B cell (primary cell): ENCODE data around the gene HTR2B. TPM values are rescaled to one million over a fixed set of nuclear protein-coding genes. Genes with fewer than 3 reads are reported as not detected.

ENCODE experiments used
- ATAC-seq: fragments of 200-7000 bp; cut with Tn5 transposase; one replicate; pipeline ENCODE4 v1.10.0; 2021; ENCODE audit warnings: low read depth, mild to moderate bottlenecking, moderate number of reproducible peaks, moderate library complexity
- CTCF ChIA-PET: fragments of 350-600 bp; sonication (Branson Sonifier 250); formaldehyde crosslinking; loops from one replicate; lab custom pipeline; 2021; ENCODE audit warnings: antibody characterized with exemption, inconsistent platforms; lab: Charles Lee
- POLR2A ChIA-PET: fragments of 350-600 bp; sonication (Branson Sonifier 250); formaldehyde crosslinking; loops from one replicate; lab custom pipeline; 2021; ENCODE audit warnings: antibody characterized with exemption; lab: Charles Lee
- DNase-seq: peaks from one replicate; pipeline ENCODE4 v3.0.0; 2013
- H2AFZ ChIP-seq: 2 replicates; pipeline ENCODE4 v1.6.1; 2012; ENCODE audit warnings: mild to moderate bottlenecking, low read depth, low read length; ENCODE audit not compliant: insufficient read depth, poor library complexity, severe bottlenecking
- H3K27ac ChIP-seq, 2 donors: 1 replicate in 1 of 2; 2 replicates in 1 of 2; pipeline ENCODE4 v1.5.1; 2012 to 2013; ENCODE audit warnings: low read length in 2 of 2, mild to moderate bottlenecking in 2 of 2, moderate library complexity in 1 of 2
- H3K27me3 ChIP-seq, 4 experiments: fragments of 200-600 bp in 1 of 4; sonication (generic) in 1 of 4; replicated peaks in 1 of 4; 1 replicate in 2 of 4; 2 replicates in 2 of 4; pipeline versions ENCODE4 v1.6.1 to v1.7.0; 2013 to 2016; ENCODE audit warnings: low read length in 3 of 4, mild to moderate bottlenecking in 2 of 4, mixed read lengths in 1 of 4, moderate library complexity in 1 of 4; ENCODE audit not compliant: insufficient read depth in 4 of 4, control insufficient read depth in 3 of 4; ENCODE audit errors: control extremely low read depth in 1 of 4
- H3K36me3 ChIP-seq, 2 experiments: replicated peaks in 1 of 2; 1 replicate in 1 of 2; 2 replicates in 1 of 2; pipeline versions ENCODE4 v1.6.1 to v1.7.1; 2013; ENCODE audit warnings: low read length in 1 of 2; ENCODE audit not compliant: insufficient read depth in 2 of 2, control insufficient read depth in 1 of 2; ENCODE audit errors: control extremely low read depth in 1 of 2, extremely low read depth in 1 of 2
- H3K4me1 ChIP-seq, 2 donors: fragments of 200-600 bp in 1 of 2; sonication (generic) in 1 of 2; 1 replicate in 1 of 2; 2 replicates in 1 of 2; pipeline versions ENCODE4 v1.5.1 to v1.6.1; 2013 to 2017; ENCODE audit warnings: low read length in 2 of 2; ENCODE audit not compliant: control insufficient read depth in 2 of 2, insufficient read depth in 2 of 2
- H3K4me2 ChIP-seq: replicated peaks from 2 replicates; pipeline ENCODE3; 2012; ENCODE audit warnings: mild to moderate bottlenecking, low read depth, low read length; ENCODE audit not compliant: poor library complexity, severe bottlenecking
- H3K4me3 ChIP-seq, 5 experiments: fragments of 200-600 bp in 1 of 5; sonication (generic) in 1 of 5; 1 replicate in 3 of 5; 2 replicates in 2 of 5; pipeline versions ENCODE4 v1.5.1 to v1.7.0; 2011 to 2016; ENCODE audit warnings: low read length in 4 of 5, mild to moderate bottlenecking in 4 of 5, low read depth in 2 of 5, control low read depth in 1 of 5, moderate library complexity in 1 of 5; ENCODE audit not compliant: insufficient read depth in 1 of 5; ENCODE audit errors: control extremely low read depth in 1 of 5, extremely low read depth in 1 of 5
- H3K79me2 ChIP-seq: fragments of 200-600 bp; sonication (generic); one replicate; pipeline ENCODE4 v1.6.0; 2016; ENCODE audit warnings: low read length; ENCODE audit not compliant: control insufficient read depth, insufficient read depth
- H3K9ac ChIP-seq: fragments of 200-600 bp; sonication (generic); 2 replicates; pipeline ENCODE4 v1.6.1; 2017; ENCODE audit warnings: mild to moderate bottlenecking, low read length, moderate library complexity
- H3K9me3 ChIP-seq, 3 donors: one replicate each; pipeline versions ENCODE4 v1.6.1 to v1.7.1; 2013; ENCODE audit warnings: low read length in 2 of 3; ENCODE audit not compliant: control insufficient read depth in 2 of 3, insufficient read depth in 1 of 3; ENCODE audit errors: control extremely low read depth in 1 of 3
- H4K20me1 ChIP-seq: 2 replicates; pipeline ENCODE4 v1.6.0; 2012; ENCODE audit warnings: mild to moderate bottlenecking, low read length; ENCODE audit not compliant: insufficient read depth, control insufficient read depth, poor library complexity, severe bottlenecking
- H3K27ac Mint-ChIP-seq: one replicate; pipeline ENCODE4 v1.8.0; 2021; ENCODE audit warnings: mixed read lengths
- H3K27me3 Mint-ChIP-seq: one replicate; pipeline ENCODE4 v1.8.0; 2021; ENCODE audit warnings: mixed read lengths
- H3K4me1 Mint-ChIP-seq: one replicate; pipeline ENCODE4 v1.8.0; 2021; ENCODE audit warnings: mixed read lengths
- H3K4me3 Mint-ChIP-seq: one replicate; pipeline ENCODE4 v1.8.0; 2021; ENCODE audit warnings: mixed read lengths
- H3K9me3 Mint-ChIP-seq: one replicate; pipeline ENCODE4 v1.8.0; 2022; ENCODE audit warnings: mixed read lengths; ENCODE audit not compliant: insufficient read depth
- EZH2 ChIP-seq: IDR thresholded peaks from 2 replicates; pipeline ENCODE4 v1.6.1; 2012; ENCODE audit warnings: borderline replicate concordance, low read depth, mild to moderate bottlenecking, moderate library complexity, low read length; ENCODE audit not compliant: insufficient read depth, poor library complexity, severe bottlenecking
- WGBS: methylation state at CpG from one replicate; pipeline ENCODE4 v1.1.5; 2013; ENCODE audit warnings: missing lambda C conversion rate; ENCODE audit not compliant: insufficient coverage; 5-methylcytosine and 5-hydroxymethylcytosine counted together
- intact Hi-C: fragments of 100-400 bp; cut with micrococcal nuclease; formaldehyde crosslinking; loops from one replicate; pipeline ENCODE4 v1.10.0; 2022
- polyA plus RNA-seq: library from polyadenylated mRNA; depleted of rRNA; stranded (reverse); fragments of >200 nt; gene quantifications from 2 replicates; pipeline ENCODE4 v1.2.3, GENCODE V29; 2012
- total RNA-seq, 2 donors: library from RNA; stranded (reverse); fragments of 120-200 nt in 1 of 2; gene quantifications; 1 replicate in 1 of 2; 2 replicates in 1 of 2; pipeline versions ENCODE4 v1.2.3 to v1.2.4, GENCODE V29; 2013 to 2022
- TF ChIP-seq, protein P1 (sequence below): fragments of 200-600 bp; IDR thresholded peaks from one replicate; pipeline ENCODE4 v1.8.0; 2022; ENCODE audit warnings: antibody characterized with exemption, mild to moderate bottlenecking

HTR2B gene
- total and polyA plus RNA-seq, 2 donors (not counting 1 experiment from before 2014, with no cell fraction given), result not detected

- Mint-ChIP-seq H3K4me3 (no peak overlapping the region), H3K9me3 (peaks cover 10% of the 10 kb centered on the region), H3K27ac (no peak overlapping the region), H3K27me3 (no peaks in the 10 kb centered on the region), H3K4me1 (no peaks in the 10 kb centered on the region)
- Histone ChIP-seq H3K79me2 (no peaks in the 10 kb centered on the region), H3K4me2 (no peak overlapping the region), H3K36me3 (peaks cover 2 to 39% of the 10 kb centered on the region in 2 experiments), H3K27ac (no peak overlapping the region), H3K9me3 (peaks cover 0 to 7% (median 2%) of the 10 kb centered on the region in 3 donors), H3K4me1 (no peaks in the 10 kb centered on the region), H2AFZ (no peak overlapping the region), H3K9ac (no peak overlapping the region), H4K20me1 (no peaks in the 10 kb centered on the region), H3K4me3 (no peak overlapping the region), H3K27me3 (no peaks in the 10 kb centered on the region)
- WGBS, result 98% methylated on average over 3 of the region's 5 CpGs
- TF ChIP-seq EZH2, result no peak
- ATAC-seq, result no peak
- CTCF ChIA-PET, result interaction anchor here (2.0 kb wide), 1 partner anchor 10 kb away, joined by 9 read pairs; no protein-coding TSS in a partner anchor
- POLR2A ChIA-PET, result no interaction called here
- intact Hi-C loops, result no loop called here
- no peak for DNase-seq
Measured at GRCh38 chr2:231093933-231094332, 30.9 kb downstream of the HTR2B start.

- Histone ChIP-seq H3K4me2 (no peak overlapping the region), H3K27me3 (no peaks in the 10 kb centered on the region), H3K4me1 (no peaks in the 10 kb centered on the region), H3K9ac (no peak overlapping the region), H3K27ac (no peak overlapping the region), H3K9me3 (no peaks in the 10 kb centered on the region), H2AFZ (no peak overlapping the region), H3K79me2 (no peaks in the 10 kb centered on the region), H3K36me3 (peaks cover 9 to 58% of the 10 kb centered on the region in 2 experiments), H3K4me3 (no peak overlapping the region), H4K20me1 (no peaks in the 10 kb centered on the region)
- DNase-seq (no peak), ATAC-seq (no peak)
- Mint-ChIP-seq H3K27ac (no peak overlapping the region), H3K9me3 (no peaks in the 10 kb centered on the region), H3K27me3 (no peaks in the 10 kb centered on the region), H3K4me1 (no peaks in the 10 kb centered on the region), H3K4me3 (no peak overlapping the region)
- WGBS, result 86% methylated on average over 1 of the region's 4 CpGs
- ChIA-PET CTCF (no interaction called here), POLR2A (no interaction called here)
- intact Hi-C loops, result no loop called here
- no peak for TF ChIP-seq EZH2
- TF ChIP-seq, protein P1, sequence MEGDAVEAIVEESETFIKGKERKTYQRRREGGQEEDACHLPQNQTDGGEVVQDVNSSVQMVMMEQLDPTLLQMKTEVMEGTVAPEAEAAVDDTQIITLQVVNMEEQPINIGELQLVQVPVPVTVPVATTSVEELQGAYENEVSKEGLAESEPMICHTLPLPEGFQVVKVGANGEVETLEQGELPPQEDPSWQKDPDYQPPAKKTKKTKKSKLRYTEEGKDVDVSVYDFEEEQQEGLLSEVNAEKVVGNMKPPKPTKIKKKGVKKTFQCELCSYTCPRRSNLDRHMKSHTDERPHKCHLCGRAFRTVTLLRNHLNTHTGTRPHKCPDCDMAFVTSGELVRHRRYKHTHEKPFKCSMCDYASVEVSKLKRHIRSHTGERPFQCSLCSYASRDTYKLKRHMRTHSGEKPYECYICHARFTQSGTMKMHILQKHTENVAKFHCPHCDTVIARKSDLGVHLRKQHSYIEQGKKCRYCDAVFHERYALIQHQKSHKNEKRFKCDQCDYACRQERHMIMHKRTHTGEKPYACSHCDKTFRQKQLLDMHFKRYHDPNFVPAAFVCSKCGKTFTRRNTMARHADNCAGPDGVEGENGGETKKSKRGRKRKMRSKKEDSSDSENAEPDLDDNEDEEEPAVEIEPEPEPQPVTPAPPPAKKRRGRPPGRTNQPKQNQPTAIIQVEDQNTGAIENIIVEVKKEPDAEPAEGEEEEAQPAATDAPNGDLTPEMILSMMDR, result no peak
Measured at GRCh38 chr2:231088754-231089153, 36.1 kb downstream of the HTR2B start.
